SK-N-SH (cell line): ENCODE measurements around the gene PEX10. TPM values are rescaled to one million over a fixed set of nuclear protein-coding genes. Genes with fewer than 3 reads are reported as not detected.

ENCODE experiments used
- CTCF ChIA-PET: fragments of 300-600, 350-600 bp; formaldehyde crosslinking; extraction: SDS; loops from one replicate; lab custom pipeline; 2021; lab: Yijun Ruan, JAX
- POLR2A ChIA-PET: fragments of 350-600 bp; sonication (Branson Sonifier 250); formaldehyde crosslinking; extraction: SDS; loops from one replicate; lab custom pipeline; 2020; ENCODE audit warnings: antibody characterized with exemption, inconsistent platforms; lab: Yijun Ruan, JAX
- DNase-seq: peaks from one replicate; pipeline ENCODE4 v3.0.0; 2012
- H2AFZ ChIP-seq: fragments of 200-600 bp; sonication (generic); 2 replicates; pipeline ENCODE4 v1.8.1; 2016; ENCODE audit warnings: antibody characterized with exemption, mild to moderate bottlenecking, low read depth
- H3F3A ChIP-seq: fragments of 200-600 bp; sonication (generic); replicated peaks from 2 replicates; pipeline ENCODE3; 2016; ENCODE audit warnings: antibody characterized with exemption, mild to moderate bottlenecking; ENCODE audit not compliant: insufficient read depth
- H3K27ac ChIP-seq, 2 experiments: fragments of 200-500 bp in 1 of 2; fragments of 200-600 bp in 1 of 2; sonication (Bioruptor generic) in 1 of 2; sonication (generic), shearing (Covaris generic) in 1 of 2; 2 replicates each; pipeline versions ENCODE4 v1.5.1 to v1.6.1; 2014 to 2016; ENCODE audit warnings: low read depth in 2 of 2, inconsistent platforms in 1 of 2, low read length in 1 of 2, mild to moderate bottlenecking in 1 of 2, mixed read lengths in 1 of 2
- H3K27me3 ChIP-seq: fragments of 200-600 bp; sonication (generic), shearing (Covaris generic); 2 replicates; pipeline ENCODE4 v1.6.1; 2016; ENCODE audit warnings: mixed run types; ENCODE audit not compliant: insufficient read depth
- H3K36me3 ChIP-seq, 2 experiments: fragments of 200-500 bp in 1 of 2; fragments of 200-600 bp in 1 of 2; sonication (Bioruptor generic) in 1 of 2; sonication (generic) in 1 of 2; replicated peaks in 1 of 2; 2 replicates each; pipeline versions ENCODE3 to v1.5.1; 2014 to 2016; ENCODE audit warnings: low read length in 1 of 2, mild to moderate bottlenecking in 1 of 2; ENCODE audit not compliant: insufficient read depth in 2 of 2, control insufficient read depth in 1 of 2
- H3K4me1 ChIP-seq, 2 experiments: fragments of 200-500 bp in 1 of 2; fragments of 200-600 bp in 1 of 2; sonication (Bioruptor generic) in 1 of 2; sonication (generic), shearing (Covaris generic) in 1 of 2; 2 replicates each; pipeline versions ENCODE4 v1.5.1 to v1.6.1; 2014 to 2016; ENCODE audit warnings: low read depth in 1 of 2, low read length in 1 of 2, mixed run types in 1 of 2; ENCODE audit not compliant: insufficient read depth in 2 of 2, control insufficient read depth in 1 of 2
- H3K4me2 ChIP-seq: fragments of 200-600 bp; sonication (generic), shearing (Covaris generic); 2 replicates; pipeline ENCODE4 v1.6.1; 2017; ENCODE audit warnings: mixed run types
- H3K4me3 ChIP-seq, 2 experiments: fragments of 200-500 bp in 1 of 2; fragments of 200-600 bp in 1 of 2; sonication (Bioruptor generic) in 1 of 2; sonication (generic), shearing (Covaris generic) in 1 of 2; 2 replicates each; pipeline versions ENCODE4 v1.5.1 to v1.8.1; 2014 to 2016; ENCODE audit warnings: low read depth in 2 of 2, inconsistent platforms in 1 of 2, low read length in 1 of 2, mild to moderate bottlenecking in 1 of 2, mixed read lengths in 1 of 2, moderate library complexity in 1 of 2
- H3K79me2 ChIP-seq: fragments of 200-600 bp; sonication (generic); 2 replicates; pipeline ENCODE4 v1.8.1; 2017; ENCODE audit warnings: mild to moderate bottlenecking; ENCODE audit not compliant: insufficient read depth
- H3K9ac ChIP-seq: fragments of 200-600 bp; sonication (generic); 2 replicates; pipeline ENCODE4 v1.6.1; 2017; ENCODE audit warnings: mixed run types
- H3K9me2 ChIP-seq: fragments of 200-600 bp; sonication (generic); 2 replicates; pipeline ENCODE4 v1.6.1; 2017; ENCODE audit warnings: mixed run types
- H3K9me3 ChIP-seq: fragments of 200-600 bp; sonication (generic); 2 replicates; pipeline ENCODE4 v1.6.1; 2017; ENCODE audit warnings: mixed run types, mild to moderate bottlenecking, moderate library complexity
- H4K20me1 ChIP-seq: fragments of 200-600 bp; sonication (generic); 2 replicates; pipeline ENCODE4 v1.6.1; 2017; ENCODE audit warnings: mild to moderate bottlenecking, mixed run types; ENCODE audit not compliant: insufficient read depth
- ELF1 ChIP-seq: IDR thresholded peaks from 2 replicates; pipeline ENCODE4 v1.4.0; 2012
- EZH2phosphoT487 ChIP-seq: fragments of 200-600 bp; sonication (generic); IDR thresholded peaks from 2 replicates; pipeline ENCODE4 v1.6.1; 2017; ENCODE audit warnings: low read depth, mixed run types, mild to moderate bottlenecking, antibody characterized with exemption, moderate library complexity, borderline replicate concordance
- FOXM1 ChIP-seq: IDR thresholded peaks from 2 replicates; pipeline ENCODE4 v1.4.0; 2012; ENCODE audit warnings: low read depth, mild to moderate bottlenecking
- GABPA ChIP-seq: IDR thresholded peaks from 2 replicates; pipeline ENCODE4 v1.4.0; 2012; ENCODE audit warnings: low read depth, mild to moderate bottlenecking
- GATA2 ChIP-seq: sonication (generic); formaldehyde crosslinking; IDR thresholded peaks from 2 replicates; pipeline ENCODE4 v1.5.0; 2020; ENCODE audit warnings: mild to moderate bottlenecking, missing genetic modification reagents
- JUND ChIP-seq: IDR thresholded peaks from 2 replicates; pipeline ENCODE4 v1.4.0; 2012
- NRF1 ChIP-seq: IDR thresholded peaks from 2 replicates; pipeline ENCODE4 v1.6.1; 2012; ENCODE audit warnings: low read depth, mild to moderate bottlenecking, low read length
- RCOR1 ChIP-seq: fragments of 150-350 bp; IDR thresholded peaks from 2 replicates; pipeline ENCODE4 v1.6.1; 2017; ENCODE audit warnings: antibody characterized with exemption, low read length
- RFX5 ChIP-seq: IDR thresholded peaks from 2 replicates; pipeline ENCODE4 v1.6.1; 2012; ENCODE audit warnings: mild to moderate bottlenecking, improper control_type of control experiment, low read length
- SIN3A ChIP-seq: IDR thresholded peaks from 2 replicates; pipeline ENCODE4 v1.6.1; 2012; ENCODE audit warnings: low read depth, mild to moderate bottlenecking, low read length, moderate library complexity, borderline replicate concordance
- TEAD4 ChIP-seq: IDR thresholded peaks from 2 replicates; pipeline ENCODE4 v1.4.0; 2012; ENCODE audit warnings: mild to moderate bottlenecking, borderline replicate concordance; ENCODE audit not compliant: insufficient read depth
- YY1 ChIP-seq: IDR thresholded peaks from 2 replicates; pipeline ENCODE4 v1.4.0; 2012; ENCODE audit warnings: low read depth, mild to moderate bottlenecking
- WGBS: methylation state at CpG from one replicate; pipeline ENCODE4 v1.1.6; 2017; ENCODE audit warnings: low lambda C conversion rate; 5-methylcytosine and 5-hydroxymethylcytosine counted together
- polyA plus RNA-seq, 3 experiments: library from polyadenylated mRNA; depleted of rRNA; stranded (reverse); fragments of >200 nt; gene quantifications; 2 replicates each; pipeline ENCODE4 v1.2.3, GENCODE V29; 2012
- TF ChIP-seq, protein P1 (sequence below): IDR thresholded peaks from 2 replicates; pipeline ENCODE4 v1.6.1; 2012; ENCODE audit warnings: mild to moderate bottlenecking, low read depth, low read length, moderate library complexity
- TF ChIP-seq, protein P2 (sequence below): fragments of 200-600 bp; sonication (generic); IDR thresholded peaks from 2 replicates; pipeline ENCODE4 v1.6.1; 2017; ENCODE audit warnings: antibody characterized with exemption, mild to moderate bottlenecking, moderate library complexity
- TF ChIP-seq, protein P3 (sequence below): IDR thresholded peaks from 2 replicates; pipeline ENCODE4 v1.4.0; 2012; ENCODE audit warnings: low read depth, borderline replicate concordance

The PEX10 gene
- polyA plus RNA-seq, 1 of the 3 experiments (the other 2 are of a cell fraction), result 28.6 TPM

DNA sequence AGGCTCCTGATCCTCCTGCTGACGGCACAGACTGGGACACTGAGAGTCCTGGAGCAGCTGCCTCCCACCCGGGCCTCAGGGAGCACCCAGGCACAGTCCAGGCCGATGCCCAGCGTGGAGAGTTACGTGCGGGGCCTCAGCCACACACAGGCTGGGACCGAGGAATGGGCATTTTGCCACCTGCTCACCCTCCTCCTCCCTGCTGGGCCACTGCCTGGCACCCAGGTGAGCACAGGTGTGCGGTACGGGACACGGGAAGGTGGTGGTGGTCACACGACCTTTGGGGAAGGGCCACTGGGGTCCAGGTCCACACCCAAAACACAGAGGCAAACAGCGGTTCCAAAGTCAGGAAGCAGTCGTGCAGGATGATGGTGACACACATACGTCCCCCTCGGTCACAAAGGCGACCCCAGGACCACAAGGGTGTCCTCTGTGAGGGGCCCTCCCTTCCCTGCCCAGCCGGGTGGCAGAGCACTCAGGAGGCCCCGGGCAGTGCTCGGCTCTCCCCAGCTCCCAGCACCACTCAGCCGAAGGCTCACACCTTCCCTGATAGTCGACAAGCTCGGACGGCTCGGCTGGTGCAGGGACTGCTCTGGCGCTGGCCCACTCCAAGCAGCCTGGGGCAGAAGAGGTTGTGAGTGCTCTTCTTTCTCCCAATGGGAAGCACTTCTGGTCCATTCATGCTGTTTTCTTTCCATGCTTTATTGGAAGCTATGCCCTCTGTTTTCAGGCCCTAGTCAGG lies 35.3 kb downstream of the PEX10 start:
- H3K27me3 ChIP-seq, result no peaks in the 10 kb centered on the region
- DNase-seq, result no peak
- H4K20me1 ChIP-seq, result no peaks in the 10 kb centered on the region
- H3K9me3 ChIP-seq, result no peaks in the 10 kb centered on the region
- H3K4me2 ChIP-seq, result no peak overlapping the region
- H3K4me1 ChIP-seq, result peaks cover 0 to 6% of the 10 kb centered on the region in 2 experiments; a peak in 1 of 4 replicates
- H2AFZ ChIP-seq, result no peak overlapping the region
- ChIA-PET CTCF (interaction anchor here (0.6 to 10.7 kb wide), 3 partner anchors 10 to 332 kb away, joined by 3 to 292 read pairs (median 3); partner anchors contain the start of gene FAAP20), POLR2A (interaction anchor here (1.4 kb wide), 1 partner anchor 14 kb away, joined by 3 read pairs; the partner anchor contains the start of genes MORN1 and RER1)
- H3K27ac ChIP-seq, result no peak overlapping the region
- no peaks in the 10 kb centered on the region for H3F3A ChIP-seq
- no peak overlapping the region for H3K9ac ChIP-seq
- no peaks in the 10 kb centered on the region for H3K79me2 ChIP-seq
- H3K4me3 ChIP-seq, result no peak overlapping the region
- H3K9me2 ChIP-seq, result no peaks in the 10 kb centered on the region
- no peaks in the 10 kb centered on the region for H3K36me3 ChIP-seq
- WGBS, result 80% methylated on average over 15 of the region's 25 CpGs
- TF ChIP-seq NRF1, result no peak
- no peak for TF ChIP-seq RFX5
- TF ChIP-seq JUND, result no peak
- no peak for TF ChIP-seq YY1
- no peak for TF ChIP-seq GABPA
- no peak for TF ChIP-seq FOXM1
- TF ChIP-seq, protein P1, sequence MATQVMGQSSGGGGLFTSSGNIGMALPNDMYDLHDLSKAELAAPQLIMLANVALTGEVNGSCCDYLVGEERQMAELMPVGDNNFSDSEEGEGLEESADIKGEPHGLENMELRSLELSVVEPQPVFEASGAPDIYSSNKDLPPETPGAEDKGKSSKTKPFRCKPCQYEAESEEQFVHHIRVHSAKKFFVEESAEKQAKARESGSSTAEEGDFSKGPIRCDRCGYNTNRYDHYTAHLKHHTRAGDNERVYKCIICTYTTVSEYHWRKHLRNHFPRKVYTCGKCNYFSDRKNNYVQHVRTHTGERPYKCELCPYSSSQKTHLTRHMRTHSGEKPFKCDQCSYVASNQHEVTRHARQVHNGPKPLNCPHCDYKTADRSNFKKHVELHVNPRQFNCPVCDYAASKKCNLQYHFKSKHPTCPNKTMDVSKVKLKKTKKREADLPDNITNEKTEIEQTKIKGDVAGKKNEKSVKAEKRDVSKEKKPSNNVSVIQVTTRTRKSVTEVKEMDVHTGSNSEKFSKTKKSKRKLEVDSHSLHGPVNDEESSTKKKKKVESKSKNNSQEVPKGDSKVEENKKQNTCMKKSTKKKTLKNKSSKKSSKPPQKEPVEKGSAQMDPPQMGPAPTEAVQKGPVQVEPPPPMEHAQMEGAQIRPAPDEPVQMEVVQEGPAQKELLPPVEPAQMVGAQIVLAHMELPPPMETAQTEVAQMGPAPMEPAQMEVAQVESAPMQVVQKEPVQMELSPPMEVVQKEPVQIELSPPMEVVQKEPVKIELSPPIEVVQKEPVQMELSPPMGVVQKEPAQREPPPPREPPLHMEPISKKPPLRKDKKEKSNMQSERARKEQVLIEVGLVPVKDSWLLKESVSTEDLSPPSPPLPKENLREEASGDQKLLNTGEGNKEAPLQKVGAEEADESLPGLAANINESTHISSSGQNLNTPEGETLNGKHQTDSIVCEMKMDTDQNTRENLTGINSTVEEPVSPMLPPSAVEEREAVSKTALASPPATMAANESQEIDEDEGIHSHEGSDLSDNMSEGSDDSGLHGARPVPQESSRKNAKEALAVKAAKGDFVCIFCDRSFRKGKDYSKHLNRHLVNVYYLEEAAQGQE, result no peak
- TF ChIP-seq EZH2phosphoT487, result no peak
- TF ChIP-seq, protein P2, sequence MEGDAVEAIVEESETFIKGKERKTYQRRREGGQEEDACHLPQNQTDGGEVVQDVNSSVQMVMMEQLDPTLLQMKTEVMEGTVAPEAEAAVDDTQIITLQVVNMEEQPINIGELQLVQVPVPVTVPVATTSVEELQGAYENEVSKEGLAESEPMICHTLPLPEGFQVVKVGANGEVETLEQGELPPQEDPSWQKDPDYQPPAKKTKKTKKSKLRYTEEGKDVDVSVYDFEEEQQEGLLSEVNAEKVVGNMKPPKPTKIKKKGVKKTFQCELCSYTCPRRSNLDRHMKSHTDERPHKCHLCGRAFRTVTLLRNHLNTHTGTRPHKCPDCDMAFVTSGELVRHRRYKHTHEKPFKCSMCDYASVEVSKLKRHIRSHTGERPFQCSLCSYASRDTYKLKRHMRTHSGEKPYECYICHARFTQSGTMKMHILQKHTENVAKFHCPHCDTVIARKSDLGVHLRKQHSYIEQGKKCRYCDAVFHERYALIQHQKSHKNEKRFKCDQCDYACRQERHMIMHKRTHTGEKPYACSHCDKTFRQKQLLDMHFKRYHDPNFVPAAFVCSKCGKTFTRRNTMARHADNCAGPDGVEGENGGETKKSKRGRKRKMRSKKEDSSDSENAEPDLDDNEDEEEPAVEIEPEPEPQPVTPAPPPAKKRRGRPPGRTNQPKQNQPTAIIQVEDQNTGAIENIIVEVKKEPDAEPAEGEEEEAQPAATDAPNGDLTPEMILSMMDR, result no peak
- TF ChIP-seq RCOR1, result no peak
- TF ChIP-seq GATA2 (CRISPR knock-in tag), result no peak
- TF ChIP-seq TEAD4, result no peak
- TF ChIP-seq, protein P3, sequence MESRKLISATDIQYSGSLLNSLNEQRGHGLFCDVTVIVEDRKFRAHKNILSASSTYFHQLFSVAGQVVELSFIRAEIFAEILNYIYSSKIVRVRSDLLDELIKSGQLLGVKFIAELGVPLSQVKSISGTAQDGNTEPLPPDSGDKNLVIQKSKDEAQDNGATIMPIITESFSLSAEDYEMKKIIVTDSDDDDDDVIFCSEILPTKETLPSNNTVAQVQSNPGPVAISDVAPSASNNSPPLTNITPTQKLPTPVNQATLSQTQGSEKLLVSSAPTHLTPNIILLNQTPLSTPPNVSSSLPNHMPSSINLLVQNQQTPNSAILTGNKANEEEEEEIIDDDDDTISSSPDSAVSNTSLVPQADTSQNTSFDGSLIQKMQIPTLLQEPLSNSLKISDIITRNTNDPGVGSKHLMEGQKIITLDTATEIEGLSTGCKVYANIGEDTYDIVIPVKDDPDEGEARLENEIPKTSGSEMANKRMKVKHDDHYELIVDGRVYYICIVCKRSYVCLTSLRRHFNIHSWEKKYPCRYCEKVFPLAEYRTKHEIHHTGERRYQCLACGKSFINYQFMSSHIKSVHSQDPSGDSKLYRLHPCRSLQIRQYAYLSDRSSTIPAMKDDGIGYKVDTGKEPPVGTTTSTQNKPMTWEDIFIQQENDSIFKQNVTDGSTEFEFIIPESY, result no peak
- no peak for TF ChIP-seq ELF1
- TF ChIP-seq SIN3A, result no peak
